ENCODE data around the gene RAB33A. TPM values are rescaled to one million over a fixed set of nuclear protein-coding genes. Genes with fewer than 3 reads are reported as not detected.

Gene RAB33A
- polyA plus RNA-seq (2013), result 11.0 TPM

DNA sequence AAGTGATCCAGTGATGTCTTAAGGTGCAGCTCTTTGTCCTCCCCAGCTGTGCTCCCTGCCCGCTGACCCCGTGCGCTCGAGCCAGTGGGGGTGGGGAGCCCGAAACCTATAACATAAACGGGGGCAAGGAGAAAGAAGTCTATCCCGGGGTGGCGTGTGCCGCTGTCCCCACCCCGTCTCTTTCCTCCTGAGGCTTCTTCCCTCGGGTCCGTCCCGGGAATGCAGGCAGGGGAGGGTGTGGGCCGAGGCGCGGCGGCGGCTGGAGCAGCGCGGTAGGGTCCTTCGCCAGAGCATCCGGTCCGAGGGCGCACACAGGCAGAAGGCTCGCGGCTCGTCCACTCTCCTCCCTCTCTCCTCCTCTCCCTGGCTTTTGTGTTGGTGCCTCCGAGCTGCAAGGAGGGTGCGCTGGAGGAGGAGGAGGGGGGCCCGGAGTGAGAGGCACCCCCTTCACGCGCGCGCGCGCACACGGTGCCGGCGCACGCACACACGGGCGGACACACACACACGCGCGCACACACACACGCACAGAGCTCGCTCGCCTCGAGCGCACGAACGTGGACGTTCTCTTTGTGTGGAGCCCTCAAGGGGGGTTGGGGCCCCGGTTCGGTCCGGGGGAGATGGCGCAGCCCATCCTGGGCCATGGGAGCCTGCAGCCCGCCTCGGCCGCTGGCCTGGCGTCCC is at the start of gene RAB33A:
RAB33A (plus strand) TSS at position 517 of the 681 bp plus-strand sequence; CDS start at position 618, 101 bp downstream.
- ChIA-PET POLR2A (interaction anchor here (1.3 kb wide), 1 partner anchor 9 kb away, joined by 5 read pairs; no protein-coding TSS in a partner anchor), CTCF (interaction anchor here (0.5 to 2.3 kb wide), 4 partner anchors 10 to 90 kb away, joined by 3 to 4 read pairs (median 4); no protein-coding TSS in a partner anchor)
- H3K4me3 ChIP-seq (ENCODE audit: control insufficient read depth in 1 of 7, extremely low read depth in 1 of 7, insufficient read depth in 4 of 7, low read depth in 2 of 7, low read length in 6 of 7), result peak within 1 kb of the TSS; percentile 57 to 85 (median 74)
- WGBS (ENCODE audit: insufficient coverage), result 39% methylated on average over 46 of the region's 61 CpGs
- DNase-seq, result peak in 2 of 3 donors; percentile 62 to 71
- H3K4me1 ChIP-seq (ENCODE audit: control extremely low read depth in 1 of 4, control insufficient read depth in 4 of 4, insufficient read depth in 4 of 4, low read length in 3 of 4), result peaks cover 19 to 55% (median 37%) of the 10 kb centered on the region in 4 experiments
- no peaks in the 10 kb centered on the region for H3K36me3 ChIP-seq (ENCODE audit: control insufficient read depth in 4 of 4, insufficient read depth in 4 of 4, low read length in 3 of 4)
- H3K9me3 ChIP-seq (ENCODE audit: control extremely low read depth in 1 of 5, control insufficient read depth in 4 of 5, insufficient read depth in 2 of 5, low read depth in 1 of 5, low read length in 4 of 5), result no peaks in the 10 kb centered on the region
- peak within 1 kb of the TSS; percentile 66 to 84 for H3K27ac ChIP-seq (ENCODE audit: insufficient read depth in 1 of 2, low read depth in 1 of 2, low read length in 2 of 2, poor library complexity in 1 of 2, severe bottlenecking in 2 of 2)
- H3K27me3 ChIP-seq (replicated peaks in 2 of 5; ENCODE audit: control insufficient read depth in 4 of 5, insufficient read depth in 5 of 5, low read length in 4 of 5), result no peaks in the 10 kb centered on the region

DNA sequence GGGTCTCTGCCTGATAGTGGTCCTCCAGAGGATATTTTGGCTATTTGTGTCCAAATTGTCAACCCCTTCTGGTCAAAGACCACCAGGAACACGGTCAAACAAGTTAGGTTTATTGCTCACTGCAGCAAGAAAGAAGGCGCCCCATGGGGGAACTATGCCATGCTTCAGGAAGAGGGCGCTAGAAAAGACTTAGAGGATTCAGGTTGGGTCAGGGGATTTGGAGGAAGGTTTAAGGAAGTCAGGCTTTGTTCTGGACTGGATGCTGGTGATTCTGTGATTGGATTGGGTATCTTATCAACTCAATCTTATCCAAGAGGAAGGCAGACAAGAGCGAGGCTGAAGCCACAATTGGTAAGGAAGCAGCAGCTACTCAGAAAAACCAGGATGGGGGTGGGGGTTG is 47.2 kb upstream of the RAB33A start:
- H3K9me3 ChIP-seq (ENCODE audit: control extremely low read depth in 1 of 5, control insufficient read depth in 4 of 5, insufficient read depth in 2 of 5, low read depth in 1 of 5, low read length in 4 of 5), result no peaks in the 10 kb centered on the region
- CTCF ChIA-PET, result no interaction called here
- DNase-seq, result no peak
- 69% methylated on average over 4 of the region's 4 CpGs for WGBS (ENCODE audit: insufficient coverage)
- H3K27ac ChIP-seq (ENCODE audit: insufficient read depth in 1 of 2, low read depth in 1 of 2, low read length in 2 of 2, poor library complexity in 1 of 2, severe bottlenecking in 2 of 2), result no peak overlapping the region
- peaks cover 0 to 16% (median 10%) of the 10 kb centered on the region in 4 experiments for H3K4me1 ChIP-seq (ENCODE audit: control extremely low read depth in 1 of 4, control insufficient read depth in 4 of 4, insufficient read depth in 4 of 4, low read length in 3 of 4)
- POLR2A ChIA-PET, result no interaction called here
- H3K4me3 ChIP-seq (ENCODE audit: control insufficient read depth in 1 of 7, extremely low read depth in 1 of 7, insufficient read depth in 4 of 7, low read depth in 2 of 7, low read length in 6 of 7), result no peak overlapping the region
- peaks cover 0 to 6% (median 0%) of the 10 kb centered on the region in 5 experiments for H3K27me3 ChIP-seq (replicated peaks in 2 of 5; ENCODE audit: control insufficient read depth in 4 of 5, insufficient read depth in 5 of 5, low read length in 4 of 5)
- peaks cover 0 to 21% (median 12%) of the 10 kb centered on the region in 4 experiments for H3K36me3 ChIP-seq (ENCODE audit: control insufficient read depth in 4 of 4, insufficient read depth in 4 of 4, low read length in 3 of 4)

DNA sequence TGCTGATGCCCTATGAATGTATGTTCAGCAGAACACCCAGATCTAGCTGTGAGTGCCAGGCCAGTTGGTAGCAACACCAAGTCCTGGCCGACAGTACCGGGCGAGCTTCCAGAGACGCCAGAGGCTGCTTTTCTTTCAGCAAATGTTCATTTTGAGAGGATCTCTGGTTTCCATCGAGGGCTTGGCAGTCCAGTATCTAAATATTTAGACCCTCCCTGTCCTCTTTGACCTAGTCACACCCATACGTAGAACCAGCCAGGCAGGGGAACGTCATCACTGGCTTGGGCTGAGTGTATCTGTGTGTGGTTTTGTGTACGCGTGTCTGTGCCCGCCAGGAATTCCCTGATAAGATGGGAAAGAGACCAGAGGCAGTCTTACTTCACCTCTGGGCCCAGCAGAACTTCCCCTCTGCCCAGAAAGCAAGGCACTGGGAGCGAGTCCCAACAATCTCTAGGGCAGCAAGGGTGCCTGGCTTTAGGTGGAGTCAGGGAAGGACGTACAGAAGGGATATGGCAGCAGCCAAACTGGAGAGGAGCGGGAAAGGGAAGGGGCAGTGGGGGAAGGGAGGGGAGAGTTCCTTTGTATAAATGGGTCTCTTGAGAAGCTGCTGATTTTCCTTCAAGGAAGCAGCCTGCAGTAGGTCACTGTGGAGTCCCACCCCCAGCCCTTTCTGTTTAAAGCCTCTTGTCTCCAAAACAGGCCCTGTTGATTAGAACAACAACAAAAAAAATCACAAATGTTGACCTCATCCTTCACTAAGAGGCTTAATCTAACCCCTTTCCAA is 46.5 kb upstream of the RAB33A start:
- Histone ChIP-seq H3K9me3 (ENCODE audit: control extremely low read depth in 1 of 5, control insufficient read depth in 4 of 5, insufficient read depth in 2 of 5, low read depth in 1 of 5, low read length in 4 of 5) (no peaks in the 10 kb centered on the region), H3K4me1 (ENCODE audit: control extremely low read depth in 1 of 4, control insufficient read depth in 4 of 4, insufficient read depth in 4 of 4, low read length in 3 of 4) (peaks cover 0 to 9% (median 6%) of the 10 kb centered on the region in 4 experiments), H3K27ac (ENCODE audit: insufficient read depth in 1 of 2, low read depth in 1 of 2, low read length in 2 of 2, poor library complexity in 1 of 2, severe bottlenecking in 2 of 2) (no peak overlapping the region), H3K4me3 (ENCODE audit: control insufficient read depth in 1 of 7, extremely low read depth in 1 of 7, insufficient read depth in 4 of 7, low read depth in 2 of 7, low read length in 6 of 7) (no peak overlapping the region), H3K27me3 (replicated peaks in 2 of 5; ENCODE audit: control insufficient read depth in 4 of 5, insufficient read depth in 5 of 5, low read length in 4 of 5) (peaks cover 0 to 6% (median 0%) of the 10 kb centered on the region in 5 experiments), H3K36me3 (ENCODE audit: control insufficient read depth in 4 of 4, insufficient read depth in 4 of 4, low read length in 3 of 4) (peaks cover 0 to 27% (median 14%) of the 10 kb centered on the region in 4 experiments)
- WGBS (ENCODE audit: insufficient coverage), result 85% methylated on average over 8 of the region's 13 CpGs
- CTCF ChIA-PET, result no interaction called here
- DNase-seq, result no peak
- POLR2A ChIA-PET, result no interaction called here

- H3K9me3 ChIP-seq (ENCODE audit: control extremely low read depth in 1 of 5, control insufficient read depth in 4 of 5, insufficient read depth in 2 of 5, low read depth in 1 of 5, low read length in 4 of 5), result no peaks in the 10 kb centered on the region
- peaks cover 0 to 51% (median 26%) of the 10 kb centered on the region in 4 experiments for H3K36me3 ChIP-seq (ENCODE audit: control insufficient read depth in 4 of 4, insufficient read depth in 4 of 4, low read length in 3 of 4)
- no peak overlapping the region for H3K4me3 ChIP-seq (ENCODE audit: control insufficient read depth in 1 of 7, extremely low read depth in 1 of 7, insufficient read depth in 4 of 7, low read depth in 2 of 7, low read length in 6 of 7)
- no peak overlapping the region for H3K27ac ChIP-seq (ENCODE audit: insufficient read depth in 1 of 2, low read depth in 1 of 2, low read length in 2 of 2, poor library complexity in 1 of 2, severe bottlenecking in 2 of 2)
- H3K4me1 ChIP-seq (ENCODE audit: control extremely low read depth in 1 of 4, control insufficient read depth in 4 of 4, insufficient read depth in 4 of 4, low read length in 3 of 4), result no peaks in the 10 kb centered on the region
- POLR2A ChIA-PET, result no interaction called here
- H3K27me3 ChIP-seq (replicated peaks in 2 of 5; ENCODE audit: control insufficient read depth in 4 of 5, insufficient read depth in 5 of 5, low read length in 4 of 5), result no peaks in the 10 kb centered on the region
- WGBS (ENCODE audit: insufficient coverage), result 97% methylated on average over 5 of the region's 5 CpGs
- CTCF ChIA-PET, result interaction anchor here (0.9 to 1.4 kb wide), 3 partner anchors 8 to 70 kb away, joined by 3 to 4 read pairs (median 4); no protein-coding TSS in a partner anchor
- no peak for DNase-seq
Measured at GRCh38 chrX:130130990-130131389, 40.8 kb upstream of the RAB33A start.

- Histone ChIP-seq H3K9me3 (ENCODE audit: control extremely low read depth in 1 of 5, control insufficient read depth in 4 of 5, insufficient read depth in 2 of 5, low read depth in 1 of 5, low read length in 4 of 5) (no peaks in the 10 kb centered on the region), H3K36me3 (ENCODE audit: control insufficient read depth in 4 of 4, insufficient read depth in 4 of 4, low read length in 3 of 4) (peaks cover 0 to 38% (median 17%) of the 10 kb centered on the region in 4 experiments), H3K4me1 (ENCODE audit: control extremely low read depth in 1 of 4, control insufficient read depth in 4 of 4, insufficient read depth in 4 of 4, low read length in 3 of 4) (peaks cover 0 to 7% (median 0%) of the 10 kb centered on the region in 4 experiments), H3K27me3 (replicated peaks in 2 of 5; ENCODE audit: control insufficient read depth in 4 of 5, insufficient read depth in 5 of 5, low read length in 4 of 5) (no peaks in the 10 kb centered on the region), H3K27ac (ENCODE audit: insufficient read depth in 1 of 2, low read depth in 1 of 2, low read length in 2 of 2, poor library complexity in 1 of 2, severe bottlenecking in 2 of 2) (no peak overlapping the region), H3K4me3 (ENCODE audit: control insufficient read depth in 1 of 7, extremely low read depth in 1 of 7, insufficient read depth in 4 of 7, low read depth in 2 of 7, low read length in 6 of 7) (no peak overlapping the region)
- DNase-seq, result no peak
- WGBS (ENCODE audit: insufficient coverage), result 62% methylated on average over 2 of the region's 5 CpGs
- ChIA-PET POLR2A (no interaction called here), CTCF (no interaction called here)
Measured at GRCh38 chrX:130136496-130136895, 35.3 kb upstream of the RAB33A start.

DNA sequence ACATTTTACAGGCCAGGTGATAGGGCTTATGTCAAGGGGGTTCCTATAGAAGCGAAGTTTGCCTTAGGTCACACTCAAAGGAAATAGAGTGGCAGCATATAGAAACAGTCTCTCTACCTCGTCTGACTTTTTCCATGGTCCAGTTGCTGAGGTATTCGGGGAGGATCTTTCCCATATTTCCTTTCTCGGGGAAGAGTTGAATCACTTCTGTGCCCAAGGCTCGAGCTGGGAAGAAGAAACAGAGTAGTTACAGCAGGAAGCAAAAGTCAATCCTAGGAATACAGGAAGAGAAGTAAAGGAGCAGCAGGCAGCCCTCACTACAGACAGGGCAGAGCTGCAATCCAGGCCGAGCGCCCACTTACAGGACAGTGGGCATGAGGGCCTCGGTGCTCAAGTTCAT is 34.8 kb upstream of the RAB33A start:
- ChIA-PET CTCF (no interaction called here), POLR2A (no interaction called here)
- peaks cover 0 to 37% (median 17%) of the 10 kb centered on the region in 4 experiments for H3K36me3 ChIP-seq (ENCODE audit: control insufficient read depth in 4 of 4, insufficient read depth in 4 of 4, low read length in 3 of 4)
- no peaks in the 10 kb centered on the region for H3K9me3 ChIP-seq (ENCODE audit: control extremely low read depth in 1 of 5, control insufficient read depth in 4 of 5, insufficient read depth in 2 of 5, low read depth in 1 of 5, low read length in 4 of 5)
- H3K4me3 ChIP-seq (ENCODE audit: control insufficient read depth in 1 of 7, extremely low read depth in 1 of 7, insufficient read depth in 4 of 7, low read depth in 2 of 7, low read length in 6 of 7), result no peak overlapping the region
- DNase-seq, result no peak
- H3K4me1 ChIP-seq (ENCODE audit: control extremely low read depth in 1 of 4, control insufficient read depth in 4 of 4, insufficient read depth in 4 of 4, low read length in 3 of 4), result peaks cover 0 to 7% (median 0%) of the 10 kb centered on the region in 4 experiments
- H3K27ac ChIP-seq (ENCODE audit: insufficient read depth in 1 of 2, low read depth in 1 of 2, low read length in 2 of 2, poor library complexity in 1 of 2, severe bottlenecking in 2 of 2), result no peak overlapping the region
- no peaks in the 10 kb centered on the region for H3K27me3 ChIP-seq (replicated peaks in 2 of 5; ENCODE audit: control insufficient read depth in 4 of 5, insufficient read depth in 5 of 5, low read length in 4 of 5)
- 89% methylated on average over 8 of the region's 8 CpGs for WGBS (ENCODE audit: insufficient coverage)
